Natural killer cell treated with Interleukin-12 subunit alpha and Interleukin-12 subunit beta and Interleukin-15 and Interleukin-18, amount 100 ng/mL, for 72 hours (primary cell): Measurements from ENCODE around the gene EPN2. TPM values are rescaled to one million over a fixed set of nuclear protein-coding genes. Genes with fewer than 3 reads are reported as not detected.

Experiments used
- ATAC-seq, 2 donors: fragments of 150-1000 bp; cut with Tn5 transposase in 1 of 2; sonication (Bioruptor Pico), chemical (Tn5 transposase) in 1 of 2; 2 replicates each; pipeline ENCODE4 v1.10.0; 2021
- DNase-seq: peaks from one replicate; pipeline ENCODE4 v3.0.0; 2022; ENCODE audit warnings: low spot score
- H3K27ac Mint-ChIP-seq, 2 donors: 1 replicate in 1 of 2; 2 replicates in 1 of 2; pipeline ENCODE4 v1.8.0; 2022; ENCODE audit warnings: mixed read lengths in 2 of 2, mild to moderate bottlenecking in 1 of 2, moderate library complexity in 1 of 2
- H3K27me3 Mint-ChIP-seq, 2 donors: 1 replicate in 1 of 2; 2 replicates in 1 of 2; pipeline ENCODE4 v1.8.0; 2022; ENCODE audit warnings: mixed read lengths in 2 of 2
- H3K36me3 Mint-ChIP-seq: one replicate; pipeline ENCODE4 v1.8.0; 2022; ENCODE audit warnings: mixed read lengths
- H3K4me1 Mint-ChIP-seq, 2 donors: 1 replicate in 1 of 2; 2 replicates in 1 of 2; pipeline ENCODE4 v1.8.0; 2022; ENCODE audit warnings: low read depth in 2 of 2, mixed read lengths in 2 of 2, mild to moderate bottlenecking in 1 of 2
- H3K4me3 Mint-ChIP-seq: one replicate; pipeline ENCODE4 v1.8.0; 2022; ENCODE audit warnings: mixed read lengths
- H3K9me3 Mint-ChIP-seq: 2 replicates; pipeline ENCODE4 v1.8.0; 2022; ENCODE audit warnings: mixed read lengths
- total RNA-seq, 2 donors: library from RNA; stranded (reverse); gene quantifications; one replicate each; pipeline ENCODE4 v1.2.3, GENCODE V29; 2022

The EPN2 gene
- total RNA-seq, 2 donors from 2014 or later, result 1.5 to 20.3 TPM

GRCh38 chr17:19298569-19299213 lies 61.5 kb downstream of the EPN2 start:
- Mint-ChIP-seq H3K4me3 (no peak overlapping the region), H3K27ac (no peak overlapping the region), H3K36me3 (no peaks in the 10 kb centered on the region), H3K4me1 (no peaks in the 10 kb centered on the region), H3K9me3 (no peaks in the 10 kb centered on the region), H3K27me3 (peaks cover 0 to 2% of the 10 kb centered on the region in 2 donors)
- ATAC-seq (no peak), DNase-seq (no peak)

GRCh38 chr17:19299214-19299747 lies 62.1 kb downstream of the EPN2 start:
- Mint-ChIP-seq H3K4me3 (no peak overlapping the region), H3K27me3 (peaks cover 0 to 2% of the 10 kb centered on the region in 2 donors), H3K36me3 (no peaks in the 10 kb centered on the region), H3K9me3 (no peaks in the 10 kb centered on the region), H3K27ac (no peak overlapping the region), H3K4me1 (peaks cover 0 to 4% of the 10 kb centered on the region in 2 donors)
- ATAC-seq, result no peak
- DNase-seq, result no peak

- Mint-ChIP-seq H3K36me3 (no peaks in the 10 kb centered on the region), H3K4me1 (peaks cover 0 to 5% of the 10 kb centered on the region in 2 donors), H3K27me3 (peaks cover 0 to 2% of the 10 kb centered on the region in 2 donors), H3K4me3 (no peak overlapping the region), H3K9me3 (no peaks in the 10 kb centered on the region), H3K27ac (no peak overlapping the region)
- DNase-seq, result no peak
- no peak for ATAC-seq
Observed at GRCh38 chr17:19299866-19300265, 62.7 kb downstream of the EPN2 start.

- peak; percentile 53 for DNase-seq
Observed at GRCh38 chr17:19301274-19301951, 64.2 kb downstream of the EPN2 start.

GRCh38 chr17:19301973-19302372 lies 64.8 kb downstream of the EPN2 start:
- peaks cover 21 to 24% of the 10 kb centered on the region in 2 donors for H3K4me1 Mint-ChIP-seq
- ATAC-seq (no peak), DNase-seq (peak; percentile 35)
- no peak overlapping the region for H3K4me3 Mint-ChIP-seq
- no peak overlapping the region for H3K27ac Mint-ChIP-seq
- no peaks in the 10 kb centered on the region for H3K36me3 Mint-ChIP-seq
- H3K9me3 Mint-ChIP-seq, result no peaks in the 10 kb centered on the region
- peaks cover 0 to 7% of the 10 kb centered on the region in 2 donors for H3K27me3 Mint-ChIP-seq

More at GRCh38 chr17:19301274-19301951, 64.2 kb downstream of the EPN2 start:
- Mint-ChIP-seq H3K4me1 (peaks cover 15 to 19% of the 10 kb centered on the region in 2 donors), H3K4me3 (no peak overlapping the region), H3K27ac (no peak overlapping the region), H3K27me3 (peaks cover 0 to 5% of the 10 kb centered on the region in 2 donors), H3K36me3 (no peaks in the 10 kb centered on the region), H3K9me3 (no peaks in the 10 kb centered on the region)
- ATAC-seq, result no peak

- Mint-ChIP-seq H3K4me1 (peaks cover 21 to 24% of the 10 kb centered on the region in 2 donors), H3K9me3 (no peaks in the 10 kb centered on the region), H3K27ac (no peak overlapping the region), H3K36me3 (no peaks in the 10 kb centered on the region), H3K27me3 (peaks cover 0 to 9% of the 10 kb centered on the region in 2 donors), H3K4me3 (no peak overlapping the region)
- ATAC-seq (no peak), DNase-seq (peak; percentile 5)
Observed at GRCh38 chr17:19302791-19303331, 65.7 kb downstream of the EPN2 start.

- ATAC-seq (no peak), DNase-seq (peak; percentile 49)
- Mint-ChIP-seq H3K4me1 (peaks cover 21 to 24% of the 10 kb centered on the region in 2 donors), H3K27ac (no peak overlapping the region), H3K36me3 (no peaks in the 10 kb centered on the region), H3K9me3 (no peaks in the 10 kb centered on the region), H3K4me3 (no peak overlapping the region), H3K27me3 (peaks cover 0 to 11% of the 10 kb centered on the region in 2 donors)
Observed at GRCh38 chr17:19303367-19303776, 66.2 kb downstream of the EPN2 start.

GRCh38 chr17:19304209-19304608 lies 67.0 kb downstream of the EPN2 start:
- ATAC-seq, result peak; percentile 29 to 59
- peaks cover 21 to 24% of the 10 kb centered on the region in 2 donors for H3K4me1 Mint-ChIP-seq
- DNase-seq, result peak; percentile 55
- H3K4me3 Mint-ChIP-seq, result peak overlapping the region; percentile 1
- no peak overlapping the region for H3K27ac Mint-ChIP-seq
- H3K36me3 Mint-ChIP-seq, result no peaks in the 10 kb centered on the region
- no peaks in the 10 kb centered on the region for H3K9me3 Mint-ChIP-seq
- peaks cover 0 to 11% of the 10 kb centered on the region in 2 donors for H3K27me3 Mint-ChIP-seq

- H3K4me3 Mint-ChIP-seq, result no peak overlapping the region
- peaks cover 0 to 11% of the 10 kb centered on the region in 2 donors for H3K27me3 Mint-ChIP-seq
Observed at GRCh38 chr17:19304751-19305150, 67.6 kb downstream of the EPN2 start.

GRCh38 chr17:19305256-19305655 lies 68.1 kb downstream of the EPN2 start:
- Mint-ChIP-seq H3K9me3 (no peaks in the 10 kb centered on the region), H3K4me3 (peak overlapping the region; percentile 73), H3K36me3 (no peaks in the 10 kb centered on the region), H3K4me1 (peaks cover 21 to 24% of the 10 kb centered on the region in 2 donors), H3K27ac (peak overlapping the region; percentile 25 to 62), H3K27me3 (peaks cover 0 to 11% of the 10 kb centered on the region in 2 donors)
- ATAC-seq (no peak), DNase-seq (peak; percentile 56)

More at GRCh38 chr17:19304751-19305150, 67.6 kb downstream of the EPN2 start:
- Mint-ChIP-seq H3K9me3 (no peaks in the 10 kb centered on the region), H3K27ac (peak overlapping the region in 1 of 2 donors; percentile 62), H3K36me3 (no peaks in the 10 kb centered on the region), H3K4me1 (peaks cover 21 to 24% of the 10 kb centered on the region in 2 donors)
- ATAC-seq (no peak), DNase-seq (no peak)

- peak overlapping the region; percentile 25 to 62 for H3K27ac Mint-ChIP-seq
- no peaks in the 10 kb centered on the region for H3K9me3 Mint-ChIP-seq
- peak overlapping the region; percentile 73 for H3K4me3 Mint-ChIP-seq
- H3K4me1 Mint-ChIP-seq, result peaks cover 21 to 24% of the 10 kb centered on the region in 2 donors
- ATAC-seq (no peak), DNase-seq (no peak)
- no peaks in the 10 kb centered on the region for H3K36me3 Mint-ChIP-seq
- H3K27me3 Mint-ChIP-seq, result peaks cover 0 to 11% of the 10 kb centered on the region in 2 donors
Observed at GRCh38 chr17:19305761-19306159, 68.6 kb downstream of the EPN2 start.

- H3K9me3 Mint-ChIP-seq, result no peaks in the 10 kb centered on the region
- H3K4me1 Mint-ChIP-seq, result peaks cover 22 to 27% of the 10 kb centered on the region in 2 donors
- H3K4me3 Mint-ChIP-seq, result peak overlapping the region; percentile 73
- DNase-seq (peak; percentile 62), ATAC-seq (peak; percentile 88 to 89)
- peak overlapping the region; percentile 28 to 62 for H3K27ac Mint-ChIP-seq
- H3K27me3 Mint-ChIP-seq, result peaks cover 0 to 11% of the 10 kb centered on the region in 2 donors
- no peaks in the 10 kb centered on the region for H3K36me3 Mint-ChIP-seq
Observed at GRCh38 chr17:19306160-19307111, 69.3 kb downstream of the EPN2 start.

GRCh38 chr17:19307521-19307920 lies 70.4 kb downstream of the EPN2 start:
- no peak overlapping the region for H3K4me3 Mint-ChIP-seq
- ATAC-seq (no peak), DNase-seq (peak; percentile 15)
- H3K27me3 Mint-ChIP-seq, result peaks cover 0 to 11% of the 10 kb centered on the region in 2 donors
- peaks cover 29 to 36% of the 10 kb centered on the region in 2 donors for H3K4me1 Mint-ChIP-seq
- no peak overlapping the region for H3K27ac Mint-ChIP-seq
- no peaks in the 10 kb centered on the region for H3K36me3 Mint-ChIP-seq
- H3K9me3 Mint-ChIP-seq, result no peaks in the 10 kb centered on the region
